Measurements from ENCODE around the gene POLR2J2.
"Not testable (repeated sequence)": the region's sequence is repeated elsewhere in the genome, so short reads cannot be mapped to it uniquely, and the experiment has no call there.

The POLR2J2 gene

DNA sequence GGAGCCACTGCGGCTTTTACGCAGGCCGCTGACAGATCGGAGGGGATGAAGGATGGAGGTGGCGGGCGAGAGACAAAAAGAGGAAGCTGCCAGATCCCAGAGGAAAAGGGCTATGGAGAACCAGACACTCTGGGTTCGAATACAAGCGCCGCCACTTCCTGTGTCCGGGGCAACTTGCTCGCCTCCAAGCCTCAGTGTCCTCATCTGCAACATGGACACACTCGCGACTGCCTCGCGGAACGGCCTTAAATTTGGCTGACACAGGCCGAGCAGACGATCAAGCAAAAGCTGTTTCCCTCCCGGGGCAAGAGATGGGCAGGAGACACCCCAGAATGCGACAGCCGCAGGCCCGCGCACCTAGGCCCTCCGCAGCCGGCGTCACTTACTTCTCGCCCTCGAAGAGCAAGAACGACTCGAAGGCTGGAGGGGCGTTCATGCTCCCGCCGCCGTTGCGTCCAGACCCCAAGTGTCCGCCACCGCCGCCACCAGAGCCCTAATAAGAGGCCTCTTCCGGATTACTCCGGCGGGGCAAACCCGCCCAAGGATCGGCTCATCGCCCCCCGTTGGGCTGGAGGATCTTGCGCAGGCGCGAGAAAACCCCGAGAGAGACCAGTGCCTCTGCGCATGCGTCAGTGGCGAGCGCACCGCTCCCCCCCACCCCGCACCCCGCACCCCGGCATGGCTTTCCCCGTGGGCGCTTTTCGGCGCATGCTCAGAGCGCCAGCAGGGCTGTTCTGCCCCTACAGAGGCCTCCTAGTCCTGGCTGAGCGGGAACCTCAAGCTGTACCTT is at the start of gene POLR2J2:
Gene POLR2J2, minus strand, starts transcription at position 498 of the 790 bp plus-strand sequence. Its CDS starts 62 bp downstream, at position 436.
- FAIRE-seq; DNase-seq (ENCODE audit: insufficient read length, low spot score): not testable (repeated sequence)

- not testable (repeated sequence) for FAIRE-seq; DNase-seq (ENCODE audit: insufficient read length, low spot score)
Measured at GRCh38 chr7:102718491-102718890, 47.0 kb upstream of the POLR2J2 start.

- DNase-seq (ENCODE audit: insufficient read length, low spot score); FAIRE-seq: not testable (repeated sequence)
Measured at GRCh38 chr7:102715718-102716117, 44.3 kb upstream of the POLR2J2 start.

DNA sequence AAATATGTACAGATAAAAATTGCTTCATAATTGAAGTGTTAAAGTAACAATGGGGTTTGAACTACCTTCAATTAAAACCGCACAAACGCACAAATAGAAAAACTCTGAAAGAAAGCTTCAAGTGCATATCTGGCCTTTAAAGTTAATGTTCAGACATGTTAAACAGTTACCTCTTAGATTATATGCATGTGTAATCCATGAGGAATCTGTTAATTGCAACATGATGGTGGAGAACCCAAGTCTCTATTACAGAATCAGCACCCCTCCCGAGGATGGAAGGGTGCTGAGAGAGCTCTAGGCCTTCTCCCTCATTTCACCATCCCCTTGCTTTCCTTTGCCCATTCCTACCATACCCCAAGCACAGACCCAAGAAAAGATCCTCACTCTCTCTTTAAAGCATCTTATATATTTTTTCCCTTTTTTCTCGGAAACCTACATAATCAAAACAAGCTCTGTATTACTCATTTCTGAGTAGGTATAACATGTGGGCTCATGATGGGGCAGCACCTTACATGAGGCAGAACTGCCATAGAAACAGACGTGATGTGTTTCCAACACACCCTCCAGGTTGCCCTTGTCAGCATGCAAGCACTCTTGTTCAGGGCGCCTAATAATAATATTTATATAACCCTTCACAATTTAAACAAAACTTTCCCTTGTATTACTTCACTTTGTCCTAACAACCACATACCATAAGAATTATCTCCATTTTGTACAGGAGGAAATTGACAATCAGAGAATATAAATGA is 43.5 kb upstream of the POLR2J2 start:
- not testable (repeated sequence) for DNase-seq (ENCODE audit: insufficient read length, low spot score); FAIRE-seq

- FAIRE-seq = not testable (repeated sequence)
Measured at GRCh38 chr7:102713691-102714080, 42.2 kb upstream of the POLR2J2 start.

GRCh38 chr7:102713011-102713690 is 41.7 kb upstream of the POLR2J2 start:
- FAIRE-seq; DNase-seq (ENCODE audit: insufficient read length, low spot score): not testable (repeated sequence)

More at GRCh38 chr7:102713691-102714080, 42.2 kb upstream of the POLR2J2 start:
- DNase-seq (ENCODE audit: insufficient read length, low spot score) = not testable (repeated sequence)

DNA sequence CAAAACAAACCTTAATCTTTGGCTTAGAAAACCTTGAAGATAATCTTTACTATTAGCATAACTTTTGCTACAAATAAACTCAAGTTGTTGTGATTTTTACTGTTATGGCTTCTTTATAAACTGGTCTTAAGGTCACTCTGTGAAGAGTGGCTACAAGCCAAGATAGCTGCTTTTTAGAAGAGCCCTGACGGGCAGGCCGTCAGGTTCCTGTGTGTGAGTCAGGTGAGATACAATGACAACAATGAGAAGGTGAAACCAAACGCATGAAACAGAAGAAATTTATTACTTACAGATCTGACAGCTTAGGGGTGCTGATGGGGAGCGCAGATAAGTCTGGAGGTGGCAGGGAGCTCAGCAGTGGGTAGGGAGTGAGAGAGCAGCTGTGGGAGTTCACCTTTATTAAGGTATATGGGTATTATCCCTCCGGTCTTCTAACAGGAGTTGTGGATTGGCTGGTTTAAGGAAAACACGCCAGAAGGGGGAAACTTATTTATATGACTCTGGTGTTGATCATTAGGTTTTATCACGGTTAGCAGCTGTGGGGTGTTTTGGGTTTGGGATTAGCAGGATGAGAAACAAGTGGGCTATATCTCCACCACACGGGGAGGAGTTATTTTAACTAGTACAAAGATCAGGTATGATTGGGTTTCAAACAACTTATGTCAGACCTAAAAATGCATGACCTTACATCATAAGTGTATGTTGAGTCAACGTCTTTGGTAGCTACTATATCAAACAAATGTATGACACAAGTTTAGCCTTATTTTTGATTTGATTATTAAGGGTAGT is 27.7 kb upstream of the POLR2J2 start:
- FAIRE-seq = not testable (repeated sequence)

DNA sequence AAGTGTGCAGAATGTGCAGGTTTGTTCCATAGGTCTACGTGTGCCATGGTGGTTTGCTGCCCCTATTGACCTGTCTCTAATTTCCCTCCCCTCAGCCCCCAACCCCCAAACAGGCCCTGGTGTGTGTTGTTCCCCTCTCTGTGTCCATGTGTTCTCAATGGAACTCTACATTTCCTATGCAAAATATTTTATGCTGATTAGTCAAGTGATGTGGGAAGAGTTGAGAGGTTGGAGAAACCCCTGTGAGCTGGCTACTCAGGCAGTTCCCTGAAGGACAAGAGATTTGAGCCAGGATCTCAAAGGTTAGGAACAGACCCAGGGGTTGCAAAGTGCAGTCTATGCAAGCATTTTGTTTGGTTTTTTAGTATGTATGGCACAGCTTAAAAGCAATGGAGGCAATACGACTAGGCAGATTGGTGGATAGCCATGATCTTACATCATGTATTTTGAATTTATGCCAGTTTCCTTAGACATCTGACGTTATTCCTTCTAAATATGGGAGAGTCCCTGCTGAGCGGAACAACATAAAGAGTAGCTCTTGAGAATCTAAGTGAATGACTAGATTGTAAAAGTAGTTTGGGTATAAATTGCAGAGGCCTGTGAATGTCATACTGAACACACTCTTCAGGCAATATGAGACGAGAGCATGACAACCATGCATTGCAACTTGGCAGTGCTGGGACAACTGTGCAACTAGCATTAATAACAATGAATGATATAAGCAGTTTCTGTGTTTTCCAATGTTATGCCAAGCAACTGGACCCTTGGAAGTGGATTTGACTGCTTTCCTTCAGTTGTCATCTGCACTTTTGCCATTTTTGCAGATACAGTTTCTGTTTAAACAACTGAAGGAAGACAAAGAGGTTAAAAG is 26.4 kb upstream of the POLR2J2 start:
- not testable (repeated sequence) for FAIRE-seq; DNase-seq (ENCODE audit: insufficient read length, low spot score)

More for the DNA sequence above, 27.7 kb upstream of the POLR2J2 start:
- not testable (repeated sequence) for DNase-seq (ENCODE audit: insufficient read length, low spot score)

DNA sequence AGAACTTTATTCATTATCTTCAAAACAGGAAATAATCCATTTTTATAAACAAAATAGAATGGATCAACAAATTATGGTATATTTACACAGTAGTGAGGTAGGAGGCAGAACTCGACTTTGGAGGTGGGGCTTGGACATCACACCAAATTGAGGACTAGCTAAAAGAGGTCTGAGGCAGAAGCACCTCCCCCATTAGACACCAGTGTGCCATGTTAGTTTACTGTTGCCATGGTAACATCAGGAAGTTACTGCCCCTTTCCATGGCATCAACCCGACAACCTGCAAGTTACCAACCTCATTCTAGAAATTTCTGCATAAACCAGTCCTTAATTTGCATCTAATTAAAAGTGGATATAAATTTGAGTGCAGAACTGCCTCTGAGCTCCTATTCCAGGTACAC is 24.5 kb upstream of the POLR2J2 start:
- not testable (repeated sequence) for FAIRE-seq; DNase-seq (ENCODE audit: insufficient read length, low spot score)

- FAIRE-seq; DNase-seq (ENCODE audit: insufficient read length, low spot score): not testable (repeated sequence)
Measured at GRCh38 chr7:102695033-102695552, 23.6 kb upstream of the POLR2J2 start.

GRCh38 chr7:102694008-102694407 is 22.5 kb upstream of the POLR2J2 start:
- FAIRE-seq; DNase-seq (ENCODE audit: insufficient read length, low spot score): not testable (repeated sequence)

- not testable (repeated sequence) for FAIRE-seq; DNase-seq (ENCODE audit: insufficient read length, low spot score)
Measured at GRCh38 chr7:102690602-102691001, 19.1 kb upstream of the POLR2J2 start.

GRCh38 chr7:102689436-102690282 is 18.2 kb upstream of the POLR2J2 start:
- DNase-seq (ENCODE audit: insufficient read length, low spot score); FAIRE-seq: not testable (repeated sequence)

DNA sequence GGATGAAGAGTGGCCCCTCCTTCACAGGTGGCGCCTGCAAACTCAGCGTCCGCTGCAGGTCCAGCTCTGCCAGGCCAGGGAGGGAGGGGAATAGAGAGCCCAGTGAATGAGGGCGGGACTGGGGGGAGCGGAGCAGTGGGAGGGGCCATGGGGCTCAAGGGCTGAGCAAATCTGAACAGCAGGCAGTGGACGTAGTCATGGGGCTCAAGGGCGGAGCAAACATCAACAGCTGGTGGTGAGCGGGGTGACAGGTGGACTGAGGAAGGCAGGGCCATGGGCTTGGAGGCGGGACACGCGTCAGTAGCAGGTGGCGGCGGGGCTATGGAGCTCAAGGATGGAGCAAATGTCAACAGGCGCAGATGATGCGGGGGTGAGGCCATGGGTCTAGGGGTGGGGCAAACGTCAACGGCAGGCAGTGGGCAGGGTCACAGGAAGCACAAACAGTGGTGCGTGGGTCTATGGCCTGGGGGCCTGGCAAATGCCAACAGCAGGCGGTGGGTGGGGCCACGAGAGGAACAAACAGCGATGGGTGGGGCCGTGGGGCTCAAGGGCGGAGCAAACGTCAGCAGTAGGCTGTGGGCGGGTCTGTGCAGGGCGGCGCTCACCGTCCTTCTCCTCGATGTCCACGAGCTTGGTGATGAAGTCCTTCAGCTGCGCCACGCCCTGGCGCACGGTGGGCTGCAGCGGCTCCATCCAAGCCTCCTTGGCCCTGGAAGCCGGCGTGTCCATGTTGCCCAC is 17.0 kb upstream of the POLR2J2 start:
- FAIRE-seq; DNase-seq (ENCODE audit: insufficient read length, low spot score): not testable (repeated sequence)

- not testable (repeated sequence) for DNase-seq (ENCODE audit: insufficient read length, low spot score); FAIRE-seq
Measured at GRCh38 chr7:102682560-102682959, 11.1 kb upstream of the POLR2J2 start.

- not testable (repeated sequence) for DNase-seq (ENCODE audit: insufficient read length, low spot score); FAIRE-seq
Measured at GRCh38 chr7:102680780-102681179, 9.3 kb upstream of the POLR2J2 start.

GRCh38 chr7:102675545-102675944 is 4.1 kb upstream of the POLR2J2 start:
- DNase-seq (ENCODE audit: insufficient read length, low spot score); FAIRE-seq: not testable (repeated sequence)

All from HTR-8/SVneo (cell line).